ENCODE data around the gene SLC25A18.

GRCh38 chr22:17540481-17540880 lies 22.8 kb upstream of the SLC25A18 start:
- TF ChIP-seq, protein P1, sequence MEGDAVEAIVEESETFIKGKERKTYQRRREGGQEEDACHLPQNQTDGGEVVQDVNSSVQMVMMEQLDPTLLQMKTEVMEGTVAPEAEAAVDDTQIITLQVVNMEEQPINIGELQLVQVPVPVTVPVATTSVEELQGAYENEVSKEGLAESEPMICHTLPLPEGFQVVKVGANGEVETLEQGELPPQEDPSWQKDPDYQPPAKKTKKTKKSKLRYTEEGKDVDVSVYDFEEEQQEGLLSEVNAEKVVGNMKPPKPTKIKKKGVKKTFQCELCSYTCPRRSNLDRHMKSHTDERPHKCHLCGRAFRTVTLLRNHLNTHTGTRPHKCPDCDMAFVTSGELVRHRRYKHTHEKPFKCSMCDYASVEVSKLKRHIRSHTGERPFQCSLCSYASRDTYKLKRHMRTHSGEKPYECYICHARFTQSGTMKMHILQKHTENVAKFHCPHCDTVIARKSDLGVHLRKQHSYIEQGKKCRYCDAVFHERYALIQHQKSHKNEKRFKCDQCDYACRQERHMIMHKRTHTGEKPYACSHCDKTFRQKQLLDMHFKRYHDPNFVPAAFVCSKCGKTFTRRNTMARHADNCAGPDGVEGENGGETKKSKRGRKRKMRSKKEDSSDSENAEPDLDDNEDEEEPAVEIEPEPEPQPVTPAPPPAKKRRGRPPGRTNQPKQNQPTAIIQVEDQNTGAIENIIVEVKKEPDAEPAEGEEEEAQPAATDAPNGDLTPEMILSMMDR (conservative IDR thresholded peaks at IDR 0.05; ENCODE audit: low read depth, low read length) = no peak
- TF ChIP-seq MXI1 (IDR thresholded peaks at IDR 0.05; ENCODE audit: borderline replicate concordance, low read depth, low read length) = no peak
- TF ChIP-seq POLR2A (IDR thresholded peaks at IDR 0.05; ENCODE audit: low read depth, low read length) = no peak
- no peak for TF ChIP-seq BHLHE40 (IDR thresholded peaks at IDR 0.05; ENCODE audit: low read depth, low read length)
- TF ChIP-seq, protein P2, sequence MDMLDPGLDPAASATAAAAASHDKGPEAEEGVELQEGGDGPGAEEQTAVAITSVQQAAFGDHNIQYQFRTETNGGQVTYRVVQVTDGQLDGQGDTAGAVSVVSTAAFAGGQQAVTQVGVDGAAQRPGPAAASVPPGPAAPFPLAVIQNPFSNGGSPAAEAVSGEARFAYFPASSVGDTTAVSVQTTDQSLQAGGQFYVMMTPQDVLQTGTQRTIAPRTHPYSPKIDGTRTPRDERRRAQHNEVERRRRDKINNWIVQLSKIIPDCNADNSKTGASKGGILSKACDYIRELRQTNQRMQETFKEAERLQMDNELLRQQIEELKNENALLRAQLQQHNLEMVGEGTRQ (IDR thresholded peaks at IDR 0.05; ENCODE audit: low read depth, low read length) = no peak
- TF ChIP-seq, protein P3, sequence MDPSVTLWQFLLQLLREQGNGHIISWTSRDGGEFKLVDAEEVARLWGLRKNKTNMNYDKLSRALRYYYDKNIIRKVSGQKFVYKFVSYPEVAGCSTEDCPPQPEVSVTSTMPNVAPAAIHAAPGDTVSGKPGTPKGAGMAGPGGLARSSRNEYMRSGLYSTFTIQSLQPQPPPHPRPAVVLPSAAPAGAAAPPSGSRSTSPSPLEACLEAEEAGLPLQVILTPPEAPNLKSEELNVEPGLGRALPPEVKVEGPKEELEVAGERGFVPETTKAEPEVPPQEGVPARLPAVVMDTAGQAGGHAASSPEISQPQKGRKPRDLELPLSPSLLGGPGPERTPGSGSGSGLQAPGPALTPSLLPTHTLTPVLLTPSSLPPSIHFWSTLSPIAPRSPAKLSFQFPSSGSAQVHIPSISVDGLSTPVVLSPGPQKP (IDR thresholded peaks at IDR 0.05; ENCODE audit: borderline replicate concordance, low read depth, low read length) = no peak
- TF ChIP-seq RCOR1 (IDR thresholded peaks at IDR 0.05; ENCODE audit: insufficient replicate concordance, low read length) = no peak
- TF ChIP-seq SMC3 (IDR thresholded peaks at IDR 0.05; ENCODE audit: low read depth, low read length) = no peak
- TF ChIP-seq MAFK (IDR thresholded peaks at IDR 0.05; ENCODE audit: low read depth, low read length) = no peak
- no peak for TF ChIP-seq CEBPB (IDR thresholded peaks at IDR 0.05; ENCODE audit: low read depth, low read length)
- TF ChIP-seq RAD21 (IDR thresholded peaks at IDR 0.05; ENCODE audit: low read length) = no peak
- no peak for TF ChIP-seq FOS (IDR thresholded peaks at IDR 0.05; ENCODE audit: low read depth, low read length)

Data from IMR-90 (cell line).